ENCODE data around the gene MRPL17.
"Not testable (repeated sequence)": the region's sequence is repeated elsewhere in the genome, so short reads cannot be mapped to it uniquely, and the experiment has no call there.

The MRPL17 gene

DNA sequence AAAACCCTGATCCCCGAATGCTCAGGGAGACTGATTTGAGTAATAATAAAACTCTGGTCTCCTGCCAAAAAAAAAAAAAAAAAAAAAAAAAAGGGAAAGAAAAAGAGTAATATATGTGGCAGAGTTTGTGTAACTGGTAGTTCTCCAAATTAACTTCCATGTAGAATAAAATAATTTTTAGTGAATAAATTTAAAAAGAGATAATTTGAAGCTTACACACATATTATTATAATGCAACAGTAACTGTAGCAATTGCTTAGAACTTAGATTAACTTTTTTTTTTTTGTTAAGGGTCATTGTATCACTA lies 11.0 kb upstream of the MRPL17 start:
- ChIA-PET POLR2A (interaction anchor here (0.6 kb wide), 1 partner anchor 47 kb away, joined by 4 read pairs; no protein-coding TSS in a partner anchor), CTCF (interaction anchor here (0.6 to 1.1 kb wide), 4 partner anchors 10 to 263 kb away, joined by 3 read pairs; no protein-coding TSS in a partner anchor)
- no CpG with 5 or more reads among the region's 1 CpG for WGBS (ENCODE audit: insufficient coverage)
- H3K27ac ChIP-seq (ENCODE audit: insufficient read depth in 1 of 2, low read depth in 1 of 2, low read length in 2 of 2, poor library complexity in 1 of 2, severe bottlenecking in 2 of 2): no peak overlapping the region
- H3K27me3 ChIP-seq (replicated peaks in 2 of 5; ENCODE audit: control insufficient read depth in 4 of 5, insufficient read depth in 5 of 5, low read length in 4 of 5): no peaks in the 10 kb centered on the region
- no peaks in the 10 kb centered on the region for H3K9me3 ChIP-seq (ENCODE audit: control extremely low read depth in 1 of 5, control insufficient read depth in 4 of 5, insufficient read depth in 2 of 5, low read depth in 1 of 5, low read length in 4 of 5)
- no peak for DNase-seq
- no peak overlapping the region for H3K4me3 ChIP-seq (ENCODE audit: control insufficient read depth in 1 of 7, extremely low read depth in 1 of 7, insufficient read depth in 4 of 7, low read depth in 2 of 7, low read length in 6 of 7)
- H3K4me1 ChIP-seq (ENCODE audit: control extremely low read depth in 1 of 4, control insufficient read depth in 4 of 4, insufficient read depth in 4 of 4, low read length in 3 of 4): no peaks in the 10 kb centered on the region
- no peaks in the 10 kb centered on the region for H3K36me3 ChIP-seq (ENCODE audit: control insufficient read depth in 4 of 4, insufficient read depth in 4 of 4, low read length in 3 of 4)

GRCh38 chr11:6693342-6694228 lies 10.4 kb upstream of the MRPL17 start:
- no peaks in the 10 kb centered on the region for H3K9me3 ChIP-seq (ENCODE audit: control extremely low read depth in 1 of 5, control insufficient read depth in 4 of 5, insufficient read depth in 2 of 5, low read depth in 1 of 5, low read length in 4 of 5)
- no peak overlapping the region for H3K27ac ChIP-seq (ENCODE audit: insufficient read depth in 1 of 2, low read depth in 1 of 2, low read length in 2 of 2, poor library complexity in 1 of 2, severe bottlenecking in 2 of 2)
- no peaks in the 10 kb centered on the region for H3K36me3 ChIP-seq (ENCODE audit: control insufficient read depth in 4 of 4, insufficient read depth in 4 of 4, low read length in 3 of 4)
- no peaks in the 10 kb centered on the region for H3K27me3 ChIP-seq (replicated peaks in 2 of 5; ENCODE audit: control insufficient read depth in 4 of 5, insufficient read depth in 5 of 5, low read length in 4 of 5)
- CTCF ChIA-PET: interaction anchor here (0.6 to 1.1 kb wide), 4 partner anchors 10 to 262 kb away, joined by 3 read pairs; no protein-coding TSS in a partner anchor
- no peak overlapping the region for H3K4me3 ChIP-seq (ENCODE audit: control insufficient read depth in 1 of 7, extremely low read depth in 1 of 7, insufficient read depth in 4 of 7, low read depth in 2 of 7, low read length in 6 of 7)
- H3K4me1 ChIP-seq (ENCODE audit: control extremely low read depth in 1 of 4, control insufficient read depth in 4 of 4, insufficient read depth in 4 of 4, low read length in 3 of 4): no peaks in the 10 kb centered on the region
- peak in 1 of 3 donors; percentile 7 for DNase-seq
- WGBS (ENCODE audit: insufficient coverage): no CpG with 5 or more reads among the region's 1 CpG
- POLR2A ChIA-PET: interaction anchor here (0.6 kb wide), 1 partner anchor 48 kb away, joined by 4 read pairs; no protein-coding TSS in a partner anchor

- no peaks in the 10 kb centered on the region for H3K36me3 ChIP-seq (ENCODE audit: control insufficient read depth in 4 of 4, insufficient read depth in 4 of 4, low read length in 3 of 4)
- H3K27ac ChIP-seq (ENCODE audit: insufficient read depth in 1 of 2, low read depth in 1 of 2, low read length in 2 of 2, poor library complexity in 1 of 2, severe bottlenecking in 2 of 2): no peak overlapping the region
- H3K27me3 ChIP-seq (replicated peaks in 2 of 5; ENCODE audit: control insufficient read depth in 4 of 5, insufficient read depth in 5 of 5, low read length in 4 of 5): no peaks in the 10 kb centered on the region
- ChIA-PET CTCF (interaction anchor here (0.5 kb wide), 1 partner anchor 45 kb away, joined by 3 read pairs; no protein-coding TSS in a partner anchor), POLR2A (no interaction called here)
- H3K4me3 ChIP-seq (ENCODE audit: control insufficient read depth in 1 of 7, extremely low read depth in 1 of 7, insufficient read depth in 4 of 7, low read depth in 2 of 7, low read length in 6 of 7): no peak overlapping the region
- no peaks in the 10 kb centered on the region for H3K9me3 ChIP-seq (ENCODE audit: control extremely low read depth in 1 of 5, control insufficient read depth in 4 of 5, insufficient read depth in 2 of 5, low read depth in 1 of 5, low read length in 4 of 5)
- DNase-seq: no peak
- H3K4me1 ChIP-seq (ENCODE audit: control extremely low read depth in 1 of 4, control insufficient read depth in 4 of 4, insufficient read depth in 4 of 4, low read length in 3 of 4): no peaks in the 10 kb centered on the region
Observed at GRCh38 chr11:6692128-6692527, 9.0 kb upstream of the MRPL17 start.

DNA sequence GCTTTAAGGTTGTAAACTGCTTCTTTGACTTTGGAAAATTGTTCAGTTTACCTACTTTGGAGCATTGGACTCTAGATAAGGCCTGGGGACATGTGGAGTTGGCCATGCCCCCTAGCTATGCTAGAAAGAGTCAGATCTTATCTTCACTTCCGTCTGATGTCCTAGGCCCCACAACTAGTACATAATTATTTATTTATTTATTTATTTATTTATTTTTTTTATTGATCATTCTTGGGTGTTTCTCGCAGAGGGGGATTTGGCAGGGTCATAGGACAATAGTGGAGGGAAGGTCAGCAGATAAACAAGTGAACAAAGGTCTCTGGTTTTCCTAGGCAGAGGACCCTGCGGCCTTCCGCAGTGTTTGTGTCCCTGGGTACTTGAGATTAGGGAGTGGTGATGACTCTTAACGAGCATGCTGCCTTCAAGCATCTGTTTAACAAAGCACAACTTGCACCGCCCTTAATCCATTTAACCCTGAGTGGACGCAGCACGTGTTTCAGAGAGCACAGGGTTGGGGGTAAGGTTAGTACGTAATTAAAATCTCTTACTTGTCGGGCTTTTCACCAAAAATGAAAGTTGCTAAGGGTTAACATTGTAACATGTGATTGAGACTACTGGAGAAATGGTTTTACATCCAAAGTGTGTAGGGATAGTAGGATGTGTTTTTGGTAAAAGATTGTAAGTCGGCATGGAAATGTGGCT lies 7.4 kb upstream of the MRPL17 start:
- H3K4me3 ChIP-seq (ENCODE audit: control insufficient read depth in 1 of 7, extremely low read depth in 1 of 7, insufficient read depth in 4 of 7, low read depth in 2 of 7, low read length in 6 of 7); CTCF ChIA-PET; H3K27ac ChIP-seq (ENCODE audit: insufficient read depth in 1 of 2, low read depth in 1 of 2, low read length in 2 of 2, poor library complexity in 1 of 2, severe bottlenecking in 2 of 2); POLR2A ChIA-PET; H3K27me3 ChIP-seq (replicated peaks in 2 of 5; ENCODE audit: control insufficient read depth in 4 of 5, insufficient read depth in 5 of 5, low read length in 4 of 5); H3K9me3 ChIP-seq (ENCODE audit: control extremely low read depth in 1 of 5, control insufficient read depth in 4 of 5, insufficient read depth in 2 of 5, low read depth in 1 of 5, low read length in 4 of 5); H3K4me1 ChIP-seq (ENCODE audit: control extremely low read depth in 1 of 4, control insufficient read depth in 4 of 4, insufficient read depth in 4 of 4, low read length in 3 of 4); H3K36me3 ChIP-seq (ENCODE audit: control insufficient read depth in 4 of 4, insufficient read depth in 4 of 4, low read length in 3 of 4); DNase-seq: not testable (repeated sequence)
- 100% methylated on average over 5 of the region's 11 CpGs for WGBS (ENCODE audit: insufficient coverage)

GRCh38 chr11:6687876-6688275 lies 4.7 kb upstream of the MRPL17 start:
- no peak for DNase-seq
- H3K27me3 ChIP-seq (replicated peaks in 2 of 5; ENCODE audit: control insufficient read depth in 4 of 5, insufficient read depth in 5 of 5, low read length in 4 of 5): no peaks in the 10 kb centered on the region
- H3K4me3 ChIP-seq (ENCODE audit: control insufficient read depth in 1 of 7, extremely low read depth in 1 of 7, insufficient read depth in 4 of 7, low read depth in 2 of 7, low read length in 6 of 7): no peak overlapping the region
- CTCF ChIA-PET: interaction anchor here (1.0 to 1.4 kb wide), 2 partner anchors 20 to 157 kb away, joined by 4 to 5 read pairs; no protein-coding TSS in a partner anchor
- 94% methylated on average over 2 of the region's 4 CpGs for WGBS (ENCODE audit: insufficient coverage)
- peaks cover 3 to 7% (median 5%) of the 10 kb centered on the region in 4 experiments for H3K4me1 ChIP-seq (ENCODE audit: control extremely low read depth in 1 of 4, control insufficient read depth in 4 of 4, insufficient read depth in 4 of 4, low read length in 3 of 4)
- no peak overlapping the region for H3K27ac ChIP-seq (ENCODE audit: insufficient read depth in 1 of 2, low read depth in 1 of 2, low read length in 2 of 2, poor library complexity in 1 of 2, severe bottlenecking in 2 of 2)
- no peaks in the 10 kb centered on the region for H3K9me3 ChIP-seq (ENCODE audit: control extremely low read depth in 1 of 5, control insufficient read depth in 4 of 5, insufficient read depth in 2 of 5, low read depth in 1 of 5, low read length in 4 of 5)
- POLR2A ChIA-PET: no interaction called here
- no peaks in the 10 kb centered on the region for H3K36me3 ChIP-seq (ENCODE audit: control insufficient read depth in 4 of 4, insufficient read depth in 4 of 4, low read length in 3 of 4)

DNA sequence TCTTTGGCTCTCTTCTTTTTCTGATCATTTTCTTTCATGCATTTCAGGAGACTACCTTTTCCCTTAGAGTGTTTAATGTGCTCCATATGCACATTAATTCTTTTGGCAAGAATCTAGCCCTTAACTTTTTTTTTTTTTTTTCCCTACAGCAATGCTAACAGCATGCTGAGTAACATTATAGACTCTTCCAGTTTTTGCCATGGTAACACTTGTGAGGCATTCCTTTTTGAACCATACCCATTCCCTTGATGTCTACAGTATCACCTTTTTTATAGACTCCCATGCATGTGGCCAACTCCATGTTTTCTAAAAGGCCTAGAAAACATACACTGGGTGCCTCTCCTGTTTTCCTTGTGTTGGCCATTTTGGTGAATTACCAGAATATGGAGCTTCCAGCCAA lies 2.9 kb upstream of the MRPL17 start:
- DNase-seq: no peak
- Histone ChIP-seq H3K4me3 (ENCODE audit: control insufficient read depth in 1 of 7, extremely low read depth in 1 of 7, insufficient read depth in 4 of 7, low read depth in 2 of 7, low read length in 6 of 7) (no peak overlapping the region), H3K36me3 (ENCODE audit: control insufficient read depth in 4 of 4, insufficient read depth in 4 of 4, low read length in 3 of 4) (peaks cover 1 to 7% (median 5%) of the 10 kb centered on the region in 4 experiments), H3K27ac (ENCODE audit: insufficient read depth in 1 of 2, low read depth in 1 of 2, low read length in 2 of 2, poor library complexity in 1 of 2, severe bottlenecking in 2 of 2) (no peak overlapping the region), H3K9me3 (ENCODE audit: control extremely low read depth in 1 of 5, control insufficient read depth in 4 of 5, insufficient read depth in 2 of 5, low read depth in 1 of 5, low read length in 4 of 5) (no peaks in the 10 kb centered on the region), H3K4me1 (ENCODE audit: control extremely low read depth in 1 of 4, control insufficient read depth in 4 of 4, insufficient read depth in 4 of 4, low read length in 3 of 4) (peaks cover 7 to 23% (median 18%) of the 10 kb centered on the region in 4 experiments), H3K27me3 (replicated peaks in 2 of 5; ENCODE audit: control insufficient read depth in 4 of 5, insufficient read depth in 5 of 5, low read length in 4 of 5) (no peaks in the 10 kb centered on the region)
- ChIA-PET CTCF (interaction anchor here (1.6 kb wide), 1 partner anchor 20 kb away, joined by 3 read pairs; no protein-coding TSS in a partner anchor), POLR2A (no interaction called here)

- H3K9me3 ChIP-seq (ENCODE audit: control extremely low read depth in 1 of 5, control insufficient read depth in 4 of 5, insufficient read depth in 2 of 5, low read depth in 1 of 5, low read length in 4 of 5); POLR2A ChIA-PET; H3K27me3 ChIP-seq (replicated peaks in 2 of 5; ENCODE audit: control insufficient read depth in 4 of 5, insufficient read depth in 5 of 5, low read length in 4 of 5); DNase-seq: not testable (repeated sequence)
- Histone ChIP-seq H3K27ac (ENCODE audit: insufficient read depth in 1 of 2, low read depth in 1 of 2, low read length in 2 of 2, poor library complexity in 1 of 2, severe bottlenecking in 2 of 2) (peak overlapping the region in 1 of 2 experiments; percentile 90), H3K36me3 (ENCODE audit: control insufficient read depth in 4 of 4, insufficient read depth in 4 of 4, low read length in 3 of 4) (peaks cover 4 to 24% (median 10%) of the 10 kb centered on the region in 4 experiments), H3K4me1 (ENCODE audit: control extremely low read depth in 1 of 4, control insufficient read depth in 4 of 4, insufficient read depth in 4 of 4, low read length in 3 of 4) (peaks cover 7 to 23% (median 18%) of the 10 kb centered on the region in 4 experiments), H3K4me3 (ENCODE audit: control insufficient read depth in 1 of 7, extremely low read depth in 1 of 7, insufficient read depth in 4 of 7, low read depth in 2 of 7, low read length in 6 of 7) (peak overlapping the region in 5 of 7 experiments; percentile 34 to 99 (median 94))
- CTCF ChIA-PET: interaction anchor here (0.8 to 4.7 kb wide), 14 partner anchors 11 to 303 kb away, joined by 3 to 31 read pairs (median 4); partner anchors contain the start of genes DNHD1, ILK, RRP8 and TPP1
- 95% methylated on average over 10 of the region's 14 CpGs for WGBS (ENCODE audit: insufficient coverage)
Observed at GRCh38 chr11:6684068-6684467, 928 bp upstream of the MRPL17 start.
